Activated CD8-positive, alpha-beta memory T cell treated with anti-CD3 and anti-CD28 coated beads for 4 hours (primary cell): ENCODE measurements around the gene CIB4.

Source experiments
- DNase-seq, 2 donors: peaks; one replicate each; pipeline ENCODE4 v3.0.0-alpha.2; 2020; ENCODE audit warnings: low read depth in 2 of 2

The CIB4 gene

GRCh38 chr2:26581991-26582842, 58.9 kb downstream of the CIB4 start:
- no peak for DNase-seq

GRCh38 chr2:26581266-26581990, 59.7 kb downstream of the CIB4 start:
- DNase-seq = no peak

GRCh38 chr2:26580751-26581150, 60.4 kb downstream of the CIB4 start:
- no peak for DNase-seq

GRCh38 chr2:26580151-26580550, 61.0 kb downstream of the CIB4 start:
- DNase-seq = no peak

GRCh38 chr2:26579723-26580040, 61.5 kb downstream of the CIB4 start:
- no peak for DNase-seq

GRCh38 chr2:26579025-26579722, 62.0 kb downstream of the CIB4 start:
- no peak for DNase-seq

GRCh38 chr2:26578581-26578980, 62.6 kb downstream of the CIB4 start:
- DNase-seq = no peak

GRCh38 chr2:26578113-26578458, 63.1 kb downstream of the CIB4 start:
- DNase-seq = no peak

- peak; percentile 22 to 31 for DNase-seq
These were observed 63.6 kb downstream of the CIB4 start for GRCh38 chr2:26577442-26578112.

- DNase-seq = no peak
These were observed 64.4 kb downstream of the CIB4 start for GRCh38 chr2:26576565-26577441.

- DNase-seq = no peak
These were observed 65.2 kb downstream of the CIB4 start for GRCh38 chr2:26575836-26576564.

- DNase-seq = no peak
These were observed 66.1 kb downstream of the CIB4 start for GRCh38 chr2:26574900-26575560.

- no peak for DNase-seq
These were observed 66.9 kb downstream of the CIB4 start for GRCh38 chr2:26574066-26574899.

- no peak for DNase-seq
These were observed 67.8 kb downstream of the CIB4 start for GRCh38 chr2:26573241-26573925.

- no peak for DNase-seq
These were observed 68.6 kb downstream of the CIB4 start for GRCh38 chr2:26572591-26572990.

- DNase-seq = no peak
These were observed 69.8 kb downstream of the CIB4 start for GRCh38 chr2:26571316-26571715.

GRCh38 chr2:26570083-26570430, 71.1 kb downstream of the CIB4 start:
- no peak for DNase-seq

- DNase-seq = no peak
These were observed 71.7 kb downstream of the CIB4 start for GRCh38 chr2:26569216-26570082.
